B cell (primary cell): ENCODE data around the gene MCRS1. TPM values are rescaled to one million over a fixed set of nuclear protein-coding genes. Genes with fewer than 3 reads are reported as not detected.

Experiments used
- ATAC-seq: fragments of 200-7000 bp; cut with Tn5 transposase; one replicate; pipeline ENCODE4 v1.10.0; 2021; ENCODE audit warnings: low read depth, mild to moderate bottlenecking, moderate number of reproducible peaks, moderate library complexity
- CTCF ChIA-PET: fragments of 350-600 bp; sonication (Branson Sonifier 250); formaldehyde crosslinking; loops from one replicate; lab custom pipeline; 2021; ENCODE audit warnings: antibody characterized with exemption, inconsistent platforms; lab: Charles Lee
- POLR2A ChIA-PET: fragments of 350-600 bp; sonication (Branson Sonifier 250); formaldehyde crosslinking; loops from one replicate; lab custom pipeline; 2021; ENCODE audit warnings: antibody characterized with exemption; lab: Charles Lee
- DNase-seq: peaks from one replicate; pipeline ENCODE4 v3.0.0; 2013
- H2AFZ ChIP-seq: 2 replicates; pipeline ENCODE4 v1.6.1; 2012; ENCODE audit warnings: mild to moderate bottlenecking, low read depth, low read length; ENCODE audit not compliant: insufficient read depth, poor library complexity, severe bottlenecking
- H3K27ac ChIP-seq, 2 donors: 1 replicate in 1 of 2; 2 replicates in 1 of 2; pipeline ENCODE4 v1.5.1; 2012 to 2013; ENCODE audit warnings: low read length in 2 of 2, mild to moderate bottlenecking in 2 of 2, moderate library complexity in 1 of 2
- H3K27me3 ChIP-seq, 4 experiments: fragments of 200-600 bp in 1 of 4; sonication (generic) in 1 of 4; replicated peaks in 1 of 4; 1 replicate in 2 of 4; 2 replicates in 2 of 4; pipeline versions ENCODE4 v1.6.1 to v1.7.0; 2013 to 2016; ENCODE audit warnings: low read length in 3 of 4, mild to moderate bottlenecking in 2 of 4, mixed read lengths in 1 of 4, moderate library complexity in 1 of 4; ENCODE audit not compliant: insufficient read depth in 4 of 4, control insufficient read depth in 3 of 4; ENCODE audit errors: control extremely low read depth in 1 of 4
- H3K36me3 ChIP-seq, 2 experiments: replicated peaks in 1 of 2; 1 replicate in 1 of 2; 2 replicates in 1 of 2; pipeline versions ENCODE4 v1.6.1 to v1.7.1; 2013; ENCODE audit warnings: low read length in 1 of 2; ENCODE audit not compliant: insufficient read depth in 2 of 2, control insufficient read depth in 1 of 2; ENCODE audit errors: control extremely low read depth in 1 of 2, extremely low read depth in 1 of 2
- H3K4me1 ChIP-seq, 2 donors: fragments of 200-600 bp in 1 of 2; sonication (generic) in 1 of 2; 1 replicate in 1 of 2; 2 replicates in 1 of 2; pipeline versions ENCODE4 v1.5.1 to v1.6.1; 2013 to 2017; ENCODE audit warnings: low read length in 2 of 2; ENCODE audit not compliant: control insufficient read depth in 2 of 2, insufficient read depth in 2 of 2
- H3K4me2 ChIP-seq: replicated peaks from 2 replicates; pipeline ENCODE3; 2012; ENCODE audit warnings: mild to moderate bottlenecking, low read depth, low read length; ENCODE audit not compliant: poor library complexity, severe bottlenecking
- H3K4me3 ChIP-seq, 5 experiments: fragments of 200-600 bp in 1 of 5; sonication (generic) in 1 of 5; 1 replicate in 3 of 5; 2 replicates in 2 of 5; pipeline versions ENCODE4 v1.5.1 to v1.7.0; 2011 to 2016; ENCODE audit warnings: low read length in 4 of 5, mild to moderate bottlenecking in 4 of 5, low read depth in 2 of 5, control low read depth in 1 of 5, moderate library complexity in 1 of 5; ENCODE audit not compliant: insufficient read depth in 1 of 5; ENCODE audit errors: control extremely low read depth in 1 of 5, extremely low read depth in 1 of 5
- H3K79me2 ChIP-seq: fragments of 200-600 bp; sonication (generic); one replicate; pipeline ENCODE4 v1.6.0; 2016; ENCODE audit warnings: low read length; ENCODE audit not compliant: control insufficient read depth, insufficient read depth
- H3K9ac ChIP-seq: fragments of 200-600 bp; sonication (generic); 2 replicates; pipeline ENCODE4 v1.6.1; 2017; ENCODE audit warnings: mild to moderate bottlenecking, low read length, moderate library complexity
- H3K9me3 ChIP-seq, 3 donors: one replicate each; pipeline versions ENCODE4 v1.6.1 to v1.7.1; 2013; ENCODE audit warnings: low read length in 2 of 3; ENCODE audit not compliant: control insufficient read depth in 2 of 3, insufficient read depth in 1 of 3; ENCODE audit errors: control extremely low read depth in 1 of 3
- H4K20me1 ChIP-seq: 2 replicates; pipeline ENCODE4 v1.6.0; 2012; ENCODE audit warnings: mild to moderate bottlenecking, low read length; ENCODE audit not compliant: insufficient read depth, control insufficient read depth, poor library complexity, severe bottlenecking
- H3K27ac Mint-ChIP-seq: one replicate; pipeline ENCODE4 v1.8.0; 2021; ENCODE audit warnings: mixed read lengths
- H3K27me3 Mint-ChIP-seq: one replicate; pipeline ENCODE4 v1.8.0; 2021; ENCODE audit warnings: mixed read lengths
- H3K4me1 Mint-ChIP-seq: one replicate; pipeline ENCODE4 v1.8.0; 2021; ENCODE audit warnings: mixed read lengths
- H3K4me3 Mint-ChIP-seq: one replicate; pipeline ENCODE4 v1.8.0; 2021; ENCODE audit warnings: mixed read lengths
- H3K9me3 Mint-ChIP-seq: one replicate; pipeline ENCODE4 v1.8.0; 2022; ENCODE audit warnings: mixed read lengths; ENCODE audit not compliant: insufficient read depth
- CTCF ChIP-seq: fragments of 200-600 bp; IDR thresholded peaks from one replicate; pipeline ENCODE4 v1.8.0; 2022; ENCODE audit warnings: antibody characterized with exemption, mild to moderate bottlenecking
- EZH2 ChIP-seq: IDR thresholded peaks from 2 replicates; pipeline ENCODE4 v1.6.1; 2012; ENCODE audit warnings: borderline replicate concordance, low read depth, mild to moderate bottlenecking, moderate library complexity, low read length; ENCODE audit not compliant: insufficient read depth, poor library complexity, severe bottlenecking
- WGBS: methylation state at CpG from one replicate; pipeline ENCODE4 v1.1.5; 2013; ENCODE audit warnings: missing lambda C conversion rate; ENCODE audit not compliant: insufficient coverage; 5-methylcytosine and 5-hydroxymethylcytosine counted together
- intact Hi-C: fragments of 100-400 bp; cut with micrococcal nuclease; formaldehyde crosslinking; loops from one replicate; pipeline ENCODE4 v1.10.0; 2022
- polyA plus RNA-seq: library from polyadenylated mRNA; depleted of rRNA; stranded (reverse); fragments of >200 nt; gene quantifications from 2 replicates; pipeline ENCODE4 v1.2.3, GENCODE V29; 2012
- total RNA-seq, 2 donors: library from RNA; stranded (reverse); fragments of 120-200 nt in 1 of 2; gene quantifications; 1 replicate in 1 of 2; 2 replicates in 1 of 2; pipeline versions ENCODE4 v1.2.3 to v1.2.4, GENCODE V29; 2013 to 2022

MCRS1 gene
- total and polyA plus RNA-seq, 2 donors (not counting 1 experiment from before 2014, with no cell fraction given), result 81.1 to 107 TPM

GRCh38 chr12:49533331-49533730 lies 34.6 kb downstream of the MCRS1 start:
- H3K79me2 ChIP-seq, result no peaks in the 10 kb centered on the region
- H3K36me3 ChIP-seq, result no peaks in the 10 kb centered on the region
- H3K9me3 Mint-ChIP-seq, result no peaks in the 10 kb centered on the region
- ChIA-PET POLR2A (no interaction called here), CTCF (interaction anchor here (1.9 kb wide), 1 partner anchor 19 kb away, joined by 7 read pairs; no protein-coding TSS in a partner anchor)
- H4K20me1 ChIP-seq, result no peaks in the 10 kb centered on the region
- no peak overlapping the region for H3K4me3 ChIP-seq
- H3K4me2 ChIP-seq, result no peak overlapping the region
- peaks cover 17% of the 10 kb centered on the region for H3K27me3 Mint-ChIP-seq
- peaks cover 19% of the 10 kb centered on the region for H3K4me1 Mint-ChIP-seq
- no peak overlapping the region for H3K4me3 Mint-ChIP-seq
- no peak for DNase-seq
- no peak overlapping the region for H3K9ac ChIP-seq
- peaks cover 0 to 2% (median 0%) of the 10 kb centered on the region in 3 donors for H3K9me3 ChIP-seq
- no peak overlapping the region for H3K27ac ChIP-seq
- no peak overlapping the region for H3K27ac Mint-ChIP-seq
- TF ChIP-seq EZH2 (no peak), CTCF (no peak)
- no peak for ATAC-seq
- peaks cover 17 to 27% of the 10 kb centered on the region in 2 donors for H3K4me1 ChIP-seq
- intact Hi-C loops, result no loop called here
- 91% methylated on average over 10 of the region's 10 CpGs for WGBS
- H2AFZ ChIP-seq, result no peak overlapping the region
- H3K27me3 ChIP-seq, result peaks cover 0 to 23% (median 5%) of the 10 kb centered on the region in 4 experiments

- Histone ChIP-seq H4K20me1 (no peaks in the 10 kb centered on the region), H3K79me2 (no peaks in the 10 kb centered on the region), H3K9ac (no peak overlapping the region), H3K4me1 (peaks cover 6 to 12% of the 10 kb centered on the region in 2 donors), H3K27ac (no peak overlapping the region), H2AFZ (no peak overlapping the region), H3K4me3 (no peak overlapping the region), H3K36me3 (no peaks in the 10 kb centered on the region), H3K4me2 (no peak overlapping the region), H3K27me3 (peaks cover 0 to 11% (median 2%) of the 10 kb centered on the region in 4 experiments), H3K9me3 (no peaks in the 10 kb centered on the region)
- 100% methylated on average over 2 of the region's 2 CpGs for WGBS
- Mint-ChIP-seq H3K27me3 (peaks cover 14% of the 10 kb centered on the region), H3K9me3 (no peaks in the 10 kb centered on the region), H3K4me1 (peaks cover 6% of the 10 kb centered on the region), H3K4me3 (no peak overlapping the region), H3K27ac (no peak overlapping the region)
- DNase-seq (no peak), ATAC-seq (no peak)
- CTCF ChIA-PET, result interaction anchor here (1.1 to 1.9 kb wide), 3 partner anchors 17 to 173 kb away, joined by 3 to 7 read pairs (median 5); no protein-coding TSS in a partner anchor
- intact Hi-C loops, result no loop called here
- POLR2A ChIA-PET, result no interaction called here
- no peak for TF ChIP-seq EZH2
- no peak for TF ChIP-seq CTCF
These were observed 36.2 kb downstream of the MCRS1 start for GRCh38 chr12:49531745-49532144.
